H4 (cell line): ENCODE measurements around the gene VEGFC. TPM values are rescaled to one million over a fixed set of nuclear protein-coding genes. Genes with fewer than 3 reads are reported as not detected.

Source experiments
- DNase-seq: peaks from one replicate; pipeline ENCODE4 v3.0.0-alpha.2; 2015; ENCODE audit warnings: low spot score
- total RNA-seq: library from RNA; depleted of rRNA; stranded (reverse); fragments of >200 nt; shearing (Covaris generic); gene quantifications from 2 replicates; pipeline ENCODE4 v1.2.3, GENCODE V29; 2014; rRNA removed

VEGFC gene, protein sequence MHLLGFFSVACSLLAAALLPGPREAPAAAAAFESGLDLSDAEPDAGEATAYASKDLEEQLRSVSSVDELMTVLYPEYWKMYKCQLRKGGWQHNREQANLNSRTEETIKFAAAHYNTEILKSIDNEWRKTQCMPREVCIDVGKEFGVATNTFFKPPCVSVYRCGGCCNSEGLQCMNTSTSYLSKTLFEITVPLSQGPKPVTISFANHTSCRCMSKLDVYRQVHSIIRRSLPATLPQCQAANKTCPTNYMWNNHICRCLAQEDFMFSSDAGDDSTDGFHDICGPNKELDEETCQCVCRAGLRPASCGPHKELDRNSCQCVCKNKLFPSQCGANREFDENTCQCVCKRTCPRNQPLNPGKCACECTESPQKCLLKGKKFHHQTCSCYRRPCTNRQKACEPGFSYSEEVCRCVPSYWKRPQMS
- total RNA-seq: 12.2 and 15.1 TPM in 2 replicates

- DNase-seq: peak; percentile 63
Observed at GRCh38 chr4:176792326-176793059, at the start of gene VEGFC. VEGFC (minus strand) TSS chr4:176792922; CDS start chr4:176792311, 611 bp downstream.

DNA sequence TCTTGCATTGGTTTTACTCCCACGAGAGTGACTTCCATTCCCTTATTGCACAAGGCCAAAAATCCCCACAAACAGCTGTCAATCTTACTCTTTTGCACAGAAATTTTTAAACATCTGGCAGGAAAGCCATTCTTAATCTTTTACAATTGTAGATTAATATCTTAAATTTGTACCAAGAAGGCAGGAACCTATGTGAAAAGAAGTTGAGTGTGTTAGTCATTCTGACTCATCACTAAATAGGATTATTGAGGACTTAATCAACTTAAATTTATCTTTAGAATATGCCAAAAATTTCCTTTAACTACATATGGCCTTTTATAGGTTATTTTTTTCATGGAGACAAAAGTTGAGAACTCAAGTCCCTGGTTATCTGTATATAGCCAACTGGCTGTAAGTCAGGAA, 49.0 kb upstream of the VEGFC start:
- no peak for DNase-seq

DNA sequence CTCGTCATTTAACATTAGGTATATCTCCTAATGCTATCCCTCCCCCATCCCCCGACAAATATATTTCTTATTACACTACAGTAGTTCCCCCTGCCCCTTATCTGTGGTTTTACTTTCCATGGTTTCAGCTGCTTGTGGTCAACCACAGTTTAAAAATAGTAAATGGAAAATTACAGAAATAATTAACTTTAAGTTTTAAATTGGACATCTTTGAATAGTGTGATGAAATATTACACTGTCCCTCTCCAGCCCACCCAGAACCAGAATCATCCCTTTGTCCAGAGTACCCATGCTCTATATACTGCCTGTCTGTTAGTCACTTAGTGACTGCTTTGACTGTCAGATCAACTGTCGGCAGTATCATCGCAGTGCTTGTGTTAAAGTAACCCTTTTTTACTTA, 47.4 kb upstream of the VEGFC start:
- peak; percentile 18 for DNase-seq

GRCh38 chr4:176839656-176840055, 46.9 kb upstream of the VEGFC start:
- DNase-seq: no peak

DNA sequence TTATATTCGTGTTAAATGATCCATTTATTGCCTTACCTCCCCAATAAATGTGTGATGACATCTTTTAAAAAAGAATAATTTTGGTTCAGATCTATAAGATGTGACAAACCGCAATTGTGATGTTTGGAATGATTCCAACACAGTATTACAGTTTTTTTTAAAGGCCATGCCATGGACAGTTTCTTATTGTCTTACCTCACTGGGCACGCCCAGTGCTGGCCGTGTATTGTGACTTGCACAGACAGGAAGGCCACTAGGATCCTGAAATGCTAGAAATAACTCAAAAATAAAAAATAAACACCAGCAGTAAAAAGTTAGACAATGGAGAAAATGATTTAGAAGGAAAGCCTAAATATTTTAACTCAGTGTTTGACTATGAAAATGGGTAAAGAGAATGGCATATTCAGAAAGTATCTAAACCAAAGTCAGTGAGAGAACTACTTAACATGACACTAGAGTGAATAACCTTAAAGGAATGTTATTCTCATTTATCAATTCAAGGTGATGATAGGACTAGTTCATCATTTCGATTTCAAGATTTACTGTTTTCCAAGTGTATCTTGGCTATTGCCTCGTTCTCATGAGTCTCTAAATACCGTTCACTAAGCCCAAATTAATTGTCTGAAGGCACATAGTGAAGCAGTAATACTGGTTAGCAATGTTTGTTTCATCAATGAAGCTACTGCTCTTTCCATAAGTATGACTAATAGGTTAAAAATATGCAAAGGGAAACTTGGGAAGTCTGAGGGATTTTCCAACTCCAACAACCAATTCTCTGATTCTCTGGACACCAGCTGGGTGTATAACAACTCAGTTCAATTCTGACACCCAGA, 46.1 kb upstream of the VEGFC start:
- DNase-seq: no peak

DNA sequence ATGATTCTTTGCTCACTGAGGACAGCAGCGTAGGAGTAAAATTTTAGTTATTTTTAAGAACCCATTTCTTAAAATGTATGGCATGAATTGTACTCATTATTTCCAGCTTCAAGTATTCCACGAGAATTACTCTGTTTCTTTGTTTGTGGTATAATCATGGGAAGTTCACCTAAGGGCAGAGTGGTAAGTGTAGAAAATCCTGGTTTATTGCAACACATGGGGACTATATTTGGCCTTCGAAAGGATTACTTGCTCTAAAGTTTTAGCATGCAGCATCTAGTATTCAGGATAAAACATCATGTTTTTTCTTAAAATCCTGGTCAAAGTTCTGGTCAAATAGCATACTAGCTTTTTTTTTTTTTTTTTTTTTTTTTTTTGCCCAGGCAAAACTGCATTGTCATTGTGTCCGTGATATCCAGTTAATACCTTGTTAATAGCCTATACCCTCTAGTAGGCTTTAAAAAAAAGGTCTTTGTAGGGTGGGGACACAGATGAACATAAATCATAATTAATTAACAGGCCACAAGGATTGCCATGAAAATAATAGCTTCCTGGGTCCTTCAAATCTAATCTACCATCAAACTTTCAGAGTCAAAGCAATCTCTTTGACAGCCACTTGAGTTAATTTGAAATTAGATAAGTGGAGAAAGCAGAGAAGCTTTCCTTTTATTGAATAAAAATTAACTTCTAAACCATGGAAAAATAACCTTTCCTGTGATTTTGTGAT, 44.6 kb upstream of the VEGFC start:
- DNase-seq: peak; percentile 57

- DNase-seq: no peak
Observed at GRCh38 chr4:176834531-176834930, 41.8 kb upstream of the VEGFC start.

DNA sequence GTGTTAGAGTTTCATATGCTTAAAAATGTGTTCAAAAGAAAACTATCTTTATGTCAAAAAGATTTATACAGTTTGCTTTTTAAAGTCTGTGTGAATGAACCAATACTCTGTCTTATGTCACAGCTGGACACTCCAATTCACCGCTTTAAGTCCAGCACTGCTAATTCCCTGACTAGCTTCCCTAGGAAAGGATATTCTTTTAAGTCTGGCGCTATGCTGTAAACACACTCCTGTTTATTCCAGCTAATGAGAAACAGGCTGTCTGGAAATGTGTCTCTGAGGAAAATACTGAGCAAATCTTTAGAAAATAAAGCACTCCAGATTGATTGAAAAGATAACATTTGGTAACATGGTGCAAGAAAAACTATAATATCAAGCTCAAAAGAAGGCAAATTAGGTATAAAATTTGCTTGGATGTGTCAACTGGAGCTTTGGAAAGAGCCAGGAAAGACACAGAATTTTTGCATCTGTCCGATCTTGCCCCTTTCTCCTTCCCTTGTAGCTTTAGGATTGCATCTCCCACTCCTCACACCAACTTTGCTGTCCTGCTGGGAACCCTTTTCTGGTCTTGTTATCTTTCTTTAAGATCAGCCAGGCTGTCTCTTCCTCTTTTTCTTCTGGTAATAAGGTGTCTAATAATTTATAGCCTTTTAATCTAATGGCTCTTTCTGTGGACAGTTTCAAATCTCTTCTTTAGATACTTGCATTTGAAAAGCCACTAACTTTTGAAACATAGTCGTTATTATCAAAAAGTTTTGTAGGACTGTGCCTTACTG, 40.9 kb upstream of the VEGFC start:
- peak; percentile 17 for DNase-seq

- DNase-seq: no peak
Observed at GRCh38 chr4:176830971-176831370, 38.2 kb upstream of the VEGFC start.

- no peak for DNase-seq
Observed at GRCh38 chr4:176825586-176825985, 32.9 kb upstream of the VEGFC start.

DNA sequence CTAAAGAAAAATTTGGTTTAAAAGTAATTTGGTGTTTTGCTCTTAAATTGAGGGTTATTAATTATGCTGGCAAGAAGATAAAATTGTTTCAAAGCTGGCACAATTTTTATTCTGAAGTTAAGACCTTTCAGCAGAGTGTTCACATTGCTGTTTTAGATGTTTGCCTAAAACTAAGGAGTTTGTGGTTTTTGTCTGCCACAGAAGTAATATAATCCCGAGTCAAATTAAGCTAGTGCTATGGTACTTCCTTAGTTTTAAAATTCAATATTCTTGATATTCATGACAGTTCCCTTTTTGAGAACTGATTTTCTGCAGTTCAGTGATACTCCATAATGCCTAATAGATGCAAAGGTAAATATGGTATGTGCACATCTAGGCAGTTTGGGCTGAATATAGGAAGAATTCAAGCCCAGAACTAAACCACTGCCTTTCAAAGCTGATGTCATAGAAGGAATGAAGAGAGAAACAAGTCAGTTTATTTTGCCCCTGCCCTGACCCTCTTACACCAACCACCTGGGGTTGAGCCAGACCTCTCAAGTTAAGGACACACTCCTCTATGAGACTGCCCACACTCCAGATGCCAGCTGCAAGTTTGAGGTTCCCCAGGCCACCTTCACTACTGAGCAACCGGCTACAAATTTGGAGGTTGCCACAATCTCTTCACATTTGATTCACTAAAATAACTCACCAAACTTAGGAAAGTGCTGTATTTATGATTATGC, 32.1 kb upstream of the VEGFC start:
- DNase-seq: peak; percentile 45

- no peak for DNase-seq
Observed at GRCh38 chr4:176818531-176818930, 25.8 kb upstream of the VEGFC start.

GRCh38 chr4:176817204-176817603, 24.5 kb upstream of the VEGFC start:
- no peak for DNase-seq

DNA sequence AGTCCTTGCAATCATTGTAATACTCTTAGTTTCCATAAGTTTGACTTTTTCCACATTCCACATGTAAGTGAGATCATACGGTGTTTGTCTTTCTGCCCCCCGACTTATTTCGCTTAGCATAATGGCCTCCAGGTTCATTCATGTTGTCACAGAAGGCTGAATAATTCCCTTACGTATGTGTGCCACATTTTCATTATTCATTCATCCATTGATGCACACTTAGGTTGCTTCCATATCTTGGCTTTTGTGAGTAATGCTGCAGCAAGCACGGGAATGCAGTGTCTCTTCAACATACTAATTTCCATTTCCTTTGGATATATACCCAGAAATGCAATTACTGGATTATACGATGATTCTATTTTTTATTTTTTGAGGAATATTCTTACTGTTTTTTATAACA, 22.0 kb upstream of the VEGFC start:
- no peak for DNase-seq

- DNase-seq: no peak
Observed at GRCh38 chr4:176810481-176811249, 17.9 kb upstream of the VEGFC start.

- DNase-seq: no peak
Observed at GRCh38 chr4:176806778-176807375, 14.2 kb upstream of the VEGFC start.

DNA sequence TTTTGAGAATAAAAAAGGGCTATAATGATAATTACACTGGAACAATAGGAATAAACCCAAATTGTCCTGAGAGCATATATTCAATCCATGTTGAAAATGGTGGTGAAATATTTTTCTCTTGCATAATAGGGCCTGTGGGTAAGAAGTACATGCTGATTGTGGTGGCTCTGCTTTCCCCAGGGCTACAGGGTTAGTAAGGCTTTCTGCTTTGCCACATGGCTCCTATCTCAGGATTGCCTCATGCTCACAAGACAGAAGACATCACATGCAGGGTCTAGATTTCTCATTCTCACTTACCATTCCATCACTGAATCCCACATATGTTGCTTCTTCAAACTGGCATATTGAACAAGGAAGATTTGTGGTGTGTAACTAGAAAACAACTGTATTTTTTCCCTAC, 12.4 kb upstream of the VEGFC start:
- no peak for DNase-seq

DNA sequence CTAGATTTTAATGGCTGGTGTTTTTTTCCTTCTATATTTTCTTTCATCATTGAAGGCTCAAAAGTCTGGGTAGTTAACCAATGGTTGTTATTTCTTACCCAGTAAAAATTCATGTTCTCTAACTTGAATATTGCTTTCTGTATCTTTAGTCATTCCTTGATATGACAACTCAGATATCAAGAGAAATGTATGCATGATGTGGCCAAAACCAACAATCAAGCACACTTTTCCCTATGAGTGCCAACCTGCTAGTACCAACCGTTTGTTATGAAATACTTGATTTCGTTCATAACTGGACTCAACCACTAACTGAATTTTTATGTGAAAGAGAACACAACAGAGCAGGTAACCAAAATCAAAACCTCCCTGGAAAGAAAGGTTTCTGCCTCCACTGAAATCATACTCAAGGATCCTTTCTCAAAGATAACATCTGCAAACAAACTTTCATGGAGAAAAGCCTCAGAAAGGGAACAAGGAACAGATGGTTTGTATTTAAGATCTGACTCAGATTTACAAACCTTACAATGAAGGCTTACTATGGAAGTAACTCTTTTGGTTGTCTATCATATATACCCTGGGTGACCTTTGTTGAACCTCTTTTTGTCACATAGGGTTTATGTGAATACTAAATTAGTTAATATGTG, 8.3 kb upstream of the VEGFC start:
- no peak for DNase-seq
